SK-N-SH (cell line): Measurements from ENCODE around the gene ZNF521. TPM values are rescaled to one million over a fixed set of nuclear protein-coding genes. Genes with fewer than 3 reads are reported as not detected.

ENCODE experiments used
- CTCF ChIA-PET: fragments of 300-600, 350-600 bp; formaldehyde crosslinking; extraction: SDS; loops from one replicate; lab custom pipeline; 2021; lab: Yijun Ruan, JAX
- POLR2A ChIA-PET: fragments of 350-600 bp; sonication (Branson Sonifier 250); formaldehyde crosslinking; extraction: SDS; loops from one replicate; lab custom pipeline; 2020; ENCODE audit warnings: antibody characterized with exemption, inconsistent platforms; lab: Yijun Ruan, JAX
- DNase-seq: peaks from one replicate; pipeline ENCODE4 v3.0.0; 2012
- H2AFZ ChIP-seq: fragments of 200-600 bp; sonication (generic); 2 replicates; pipeline ENCODE4 v1.8.1; 2016; ENCODE audit warnings: antibody characterized with exemption, mild to moderate bottlenecking, low read depth
- H3F3A ChIP-seq: fragments of 200-600 bp; sonication (generic); replicated peaks from 2 replicates; pipeline ENCODE3; 2016; ENCODE audit warnings: antibody characterized with exemption, mild to moderate bottlenecking; ENCODE audit not compliant: insufficient read depth
- H3K27ac ChIP-seq, 2 experiments: fragments of 200-500 bp in 1 of 2; fragments of 200-600 bp in 1 of 2; sonication (Bioruptor generic) in 1 of 2; sonication (generic), shearing (Covaris generic) in 1 of 2; 2 replicates each; pipeline versions ENCODE4 v1.5.1 to v1.6.1; 2014 to 2016; ENCODE audit warnings: low read depth in 2 of 2, inconsistent platforms in 1 of 2, low read length in 1 of 2, mild to moderate bottlenecking in 1 of 2, mixed read lengths in 1 of 2
- H3K27me3 ChIP-seq: fragments of 200-600 bp; sonication (generic), shearing (Covaris generic); 2 replicates; pipeline ENCODE4 v1.6.1; 2016; ENCODE audit warnings: mixed run types; ENCODE audit not compliant: insufficient read depth
- H3K36me3 ChIP-seq, 2 experiments: fragments of 200-500 bp in 1 of 2; fragments of 200-600 bp in 1 of 2; sonication (Bioruptor generic) in 1 of 2; sonication (generic) in 1 of 2; replicated peaks in 1 of 2; 2 replicates each; pipeline versions ENCODE3 to v1.5.1; 2014 to 2016; ENCODE audit warnings: low read length in 1 of 2, mild to moderate bottlenecking in 1 of 2; ENCODE audit not compliant: insufficient read depth in 2 of 2, control insufficient read depth in 1 of 2
- H3K4me1 ChIP-seq, 2 experiments: fragments of 200-500 bp in 1 of 2; fragments of 200-600 bp in 1 of 2; sonication (Bioruptor generic) in 1 of 2; sonication (generic), shearing (Covaris generic) in 1 of 2; 2 replicates each; pipeline versions ENCODE4 v1.5.1 to v1.6.1; 2014 to 2016; ENCODE audit warnings: low read depth in 1 of 2, low read length in 1 of 2, mixed run types in 1 of 2; ENCODE audit not compliant: insufficient read depth in 2 of 2, control insufficient read depth in 1 of 2
- H3K4me2 ChIP-seq: fragments of 200-600 bp; sonication (generic), shearing (Covaris generic); 2 replicates; pipeline ENCODE4 v1.6.1; 2017; ENCODE audit warnings: mixed run types
- H3K4me3 ChIP-seq, 2 experiments: fragments of 200-500 bp in 1 of 2; fragments of 200-600 bp in 1 of 2; sonication (Bioruptor generic) in 1 of 2; sonication (generic), shearing (Covaris generic) in 1 of 2; 2 replicates each; pipeline versions ENCODE4 v1.5.1 to v1.8.1; 2014 to 2016; ENCODE audit warnings: low read depth in 2 of 2, inconsistent platforms in 1 of 2, low read length in 1 of 2, mild to moderate bottlenecking in 1 of 2, mixed read lengths in 1 of 2, moderate library complexity in 1 of 2
- H3K79me2 ChIP-seq: fragments of 200-600 bp; sonication (generic); 2 replicates; pipeline ENCODE4 v1.8.1; 2017; ENCODE audit warnings: mild to moderate bottlenecking; ENCODE audit not compliant: insufficient read depth
- H3K9ac ChIP-seq: fragments of 200-600 bp; sonication (generic); 2 replicates; pipeline ENCODE4 v1.6.1; 2017; ENCODE audit warnings: mixed run types
- H3K9me2 ChIP-seq: fragments of 200-600 bp; sonication (generic); 2 replicates; pipeline ENCODE4 v1.6.1; 2017; ENCODE audit warnings: mixed run types
- H3K9me3 ChIP-seq: fragments of 200-600 bp; sonication (generic); 2 replicates; pipeline ENCODE4 v1.6.1; 2017; ENCODE audit warnings: mixed run types, mild to moderate bottlenecking, moderate library complexity
- H4K20me1 ChIP-seq: fragments of 200-600 bp; sonication (generic); 2 replicates; pipeline ENCODE4 v1.6.1; 2017; ENCODE audit warnings: mild to moderate bottlenecking, mixed run types; ENCODE audit not compliant: insufficient read depth
- CTCF ChIP-seq: fragments of 200-600 bp; sonication (generic); IDR thresholded peaks from 2 replicates; pipeline ENCODE4 v1.6.1; 2017; ENCODE audit warnings: antibody characterized with exemption, mild to moderate bottlenecking, moderate library complexity
- ELF1 ChIP-seq: IDR thresholded peaks from 2 replicates; pipeline ENCODE4 v1.4.0; 2012
- EP300 ChIP-seq, 2 experiments: IDR thresholded peaks; 2 replicates each; pipeline versions ENCODE4 v1.4.0 to v1.6.1; 2012; ENCODE audit warnings: borderline replicate concordance in 1 of 2, low read depth in 1 of 2, low read length in 1 of 2
- EZH2phosphoT487 ChIP-seq: fragments of 200-600 bp; sonication (generic); IDR thresholded peaks from 2 replicates; pipeline ENCODE4 v1.6.1; 2017; ENCODE audit warnings: low read depth, mixed run types, mild to moderate bottlenecking, antibody characterized with exemption, moderate library complexity, borderline replicate concordance
- FOXJ3 ChIP-seq: sonication (generic); formaldehyde crosslinking; IDR thresholded peaks from 2 replicates; pipeline ENCODE4 v1.5.1; 2020; ENCODE audit warnings: mild to moderate bottlenecking, missing genetic modification reagents
- GABPA ChIP-seq: IDR thresholded peaks from 2 replicates; pipeline ENCODE4 v1.4.0; 2012; ENCODE audit warnings: low read depth, mild to moderate bottlenecking
- GATA2 ChIP-seq: sonication (generic); formaldehyde crosslinking; IDR thresholded peaks from 2 replicates; pipeline ENCODE4 v1.5.0; 2020; ENCODE audit warnings: mild to moderate bottlenecking, missing genetic modification reagents
- IRF3 ChIP-seq: fragments of 150-350 bp; IDR thresholded peaks from 2 replicates; pipeline ENCODE4 v1.6.1; 2016; ENCODE audit warnings: mild to moderate bottlenecking, low read depth, low read length
- JUND ChIP-seq: IDR thresholded peaks from 2 replicates; pipeline ENCODE4 v1.4.0; 2012
- MEF2A ChIP-seq: IDR thresholded peaks from 2 replicates; pipeline ENCODE4 v1.4.0; 2012; ENCODE audit warnings: low read depth, borderline replicate concordance
- MXI1 ChIP-seq: IDR thresholded peaks from 2 replicates; pipeline ENCODE4 v1.6.1; 2012; ENCODE audit warnings: mild to moderate bottlenecking, low read depth, low read length, improper control_type of control experiment
- NRF1 ChIP-seq: IDR thresholded peaks from 2 replicates; pipeline ENCODE4 v1.6.1; 2012; ENCODE audit warnings: low read depth, mild to moderate bottlenecking, low read length
- RAD21 ChIP-seq: IDR thresholded peaks from 2 replicates; pipeline ENCODE4 v1.6.1; 2012; ENCODE audit warnings: mild to moderate bottlenecking, low read length
- RXRA ChIP-seq: IDR thresholded peaks from 2 replicates; pipeline ENCODE4 v1.4.0; 2012; ENCODE audit warnings: low read depth, mild to moderate bottlenecking, borderline replicate concordance
- SMC3 ChIP-seq: IDR thresholded peaks from 2 replicates; pipeline ENCODE4 v1.6.1; 2012; ENCODE audit warnings: low read depth, low read length, improper control_type of control experiment
- TAF1 ChIP-seq: IDR thresholded peaks from 2 replicates; pipeline ENCODE4 v1.6.1; 2012; ENCODE audit warnings: low read depth, mild to moderate bottlenecking, low read length, moderate library complexity, borderline replicate concordance
- YY1 ChIP-seq: IDR thresholded peaks from 2 replicates; pipeline ENCODE4 v1.4.0; 2012; ENCODE audit warnings: low read depth, mild to moderate bottlenecking
- ZBTB33 ChIP-seq: IDR thresholded peaks from 2 replicates; pipeline ENCODE4 v1.4.0; 2012; ENCODE audit warnings: low read depth, borderline replicate concordance
- WGBS: methylation state at CpG from one replicate; pipeline ENCODE4 v1.1.6; 2017; ENCODE audit warnings: low lambda C conversion rate; 5-methylcytosine and 5-hydroxymethylcytosine counted together
- polyA plus RNA-seq, 3 experiments: library from polyadenylated mRNA; depleted of rRNA; stranded (reverse); fragments of >200 nt; gene quantifications; 2 replicates each; pipeline ENCODE4 v1.2.3, GENCODE V29; 2012
- TF ChIP-seq, protein P1 (sequence below): IDR thresholded peaks from 2 replicates; pipeline ENCODE4; 2012

The ZNF521 gene
- polyA plus RNA-seq, 1 of the 3 experiments (the other 2 are of a cell fraction): 14.1 TPM

DNA sequence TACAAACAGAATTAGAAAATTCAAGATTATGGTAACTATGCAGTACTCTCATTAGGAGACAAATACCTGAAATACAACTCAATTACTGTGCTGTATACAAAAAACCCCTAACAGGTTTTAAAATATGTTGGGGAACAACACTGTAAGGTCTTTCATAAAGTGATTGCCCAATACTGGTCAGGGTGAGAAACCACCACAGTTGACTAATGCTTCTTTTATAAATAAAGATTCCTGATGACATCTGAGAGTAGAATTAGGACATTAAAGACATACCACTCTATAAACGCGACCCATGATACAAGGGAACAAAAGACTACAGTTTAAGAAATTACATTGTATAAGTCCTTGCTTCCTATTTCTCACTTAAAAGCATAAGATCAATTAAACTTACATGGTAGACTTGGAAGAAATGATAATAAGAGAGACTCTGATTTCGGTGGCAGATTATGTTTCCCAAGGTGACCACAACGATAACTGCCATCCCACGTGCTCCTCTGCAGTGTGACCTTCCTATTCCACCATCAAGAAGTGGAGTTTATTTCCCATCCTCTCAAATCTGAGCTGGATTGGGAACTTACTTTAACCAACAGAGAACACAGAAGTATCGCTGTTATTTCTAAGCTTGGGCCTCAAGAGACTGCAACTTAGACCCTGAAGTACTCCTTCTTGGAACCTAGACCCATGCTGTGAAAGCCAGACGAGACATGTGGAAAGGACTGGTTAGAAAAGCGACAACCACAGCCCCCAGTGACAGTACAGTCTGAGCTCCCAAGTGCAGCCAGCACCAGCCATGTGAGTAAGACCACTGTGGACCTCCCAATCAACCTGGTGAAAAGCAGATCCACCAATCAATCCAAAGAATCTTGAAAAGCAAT is 52.3 kb downstream of the ZNF521 start:
- H3K9me2 ChIP-seq: no peaks in the 10 kb centered on the region
- no peaks in the 10 kb centered on the region for H3K79me2 ChIP-seq
- no peaks in the 10 kb centered on the region for H3K27me3 ChIP-seq
- peaks cover 0 to 3% of the 10 kb centered on the region in 2 experiments for H3K36me3 ChIP-seq
- ChIA-PET CTCF (interaction anchor here (0.6 to 1.7 kb wide), 4 partner anchors 9 to 209 kb away, joined by 3 to 4 read pairs (median 4); no protein-coding TSS in a partner anchor), POLR2A (no interaction called here)
- H3K9me3 ChIP-seq: no peaks in the 10 kb centered on the region
- 83% methylated on average over 8 of the region's 8 CpGs for WGBS
- H4K20me1 ChIP-seq: no peaks in the 10 kb centered on the region
- no peak for TF ChIP-seq EP300 (IDR thresholded peaks at IDR 0.05; ENCODE audit: borderline replicate concordance in 1 of 2, low read depth in 1 of 2, low read length in 1 of 2)
- no peak for TF ChIP-seq GABPA
- TF ChIP-seq, protein P1, sequence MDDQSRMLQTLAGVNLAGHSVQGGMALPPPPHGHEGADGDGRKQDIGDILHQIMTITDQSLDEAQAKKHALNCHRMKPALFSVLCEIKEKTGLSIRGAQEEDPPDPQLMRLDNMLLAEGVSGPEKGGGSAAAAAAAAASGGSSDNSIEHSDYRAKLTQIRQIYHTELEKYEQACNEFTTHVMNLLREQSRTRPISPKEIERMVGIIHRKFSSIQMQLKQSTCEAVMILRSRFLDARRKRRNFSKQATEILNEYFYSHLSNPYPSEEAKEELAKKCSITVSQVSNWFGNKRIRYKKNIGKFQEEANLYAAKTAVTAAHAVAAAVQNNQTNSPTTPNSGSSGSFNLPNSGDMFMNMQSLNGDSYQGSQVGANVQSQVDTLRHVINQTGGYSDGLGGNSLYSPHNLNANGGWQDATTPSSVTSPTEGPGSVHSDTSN: no peak
- TF ChIP-seq YY1: no peak
- no peak for TF ChIP-seq RXRA
- no peak for TF ChIP-seq NRF1
- TF ChIP-seq ELF1: no peak
- no peak for TF ChIP-seq FOXJ3 (CRISPR knock-in tag)
- TF ChIP-seq GATA2 (CRISPR knock-in tag): no peak
- no peak for TF ChIP-seq TAF1
- TF ChIP-seq SMC3: no peak
- TF ChIP-seq MXI1: no peak
- TF ChIP-seq JUND: no peak
- no peak for TF ChIP-seq IRF3
- no peak for TF ChIP-seq RAD21
- TF ChIP-seq ZBTB33: no peak
- TF ChIP-seq EZH2phosphoT487: no peak
- TF ChIP-seq MEF2A: no peak
- no peak for TF ChIP-seq CTCF
- peak overlapping the region; percentile 45 for H3K4me2 ChIP-seq
- H3K9ac ChIP-seq: no peak overlapping the region
- no peak overlapping the region for H3K4me3 ChIP-seq
- H2AFZ ChIP-seq: no peak overlapping the region
- H3K27ac ChIP-seq: peak overlapping the region; percentile 71 to 83; a peak in 3 of 4 replicates
- no peak for DNase-seq
- peaks cover 6% of the 10 kb centered on the region for H3F3A ChIP-seq
- peaks cover 0 to 3% of the 10 kb centered on the region in 2 experiments; a peak in 2 of 4 replicates for H3K4me1 ChIP-seq
